GM12874 (cell line): ENCODE measurements around the gene NDUFS6.

Source experiments
- CTCF ChIP-seq: IDR thresholded peaks from 2 replicates; pipeline ENCODE4 v1.5.1; 2011; ENCODE audit warnings: low read depth, mild to moderate bottlenecking, control low read depth, low read length, moderate library complexity; ENCODE audit not compliant: insufficient read depth

Gene NDUFS6

GRCh38 chr5:1781107-1781506 lies 20.1 kb upstream of the NDUFS6 start:
- no peak for TF ChIP-seq CTCF

GRCh38 chr5:1781726-1782384 lies 19.4 kb upstream of the NDUFS6 start:
- TF ChIP-seq CTCF = no peak

- TF ChIP-seq CTCF = no peak
Measured at GRCh38 chr5:1782385-1783215, 18.6 kb upstream of the NDUFS6 start.

- TF ChIP-seq CTCF = no peak
Measured at GRCh38 chr5:1783216-1783554, 18.0 kb upstream of the NDUFS6 start.

GRCh38 chr5:1784197-1785050 lies 16.8 kb upstream of the NDUFS6 start:
- no peak for TF ChIP-seq CTCF

- no peak for TF ChIP-seq CTCF
Measured at GRCh38 chr5:1785062-1785461, 16.1 kb upstream of the NDUFS6 start.

GRCh38 chr5:1785984-1786383 lies 15.2 kb upstream of the NDUFS6 start:
- TF ChIP-seq CTCF = no peak
